Osteocyte (in vitro differentiated cells): ENCODE data around the gene PLA2G2F. TPM values are rescaled to one million over a fixed set of nuclear protein-coding genes. Genes with fewer than 3 reads are reported as not detected.
"Not testable (repeated sequence)": the region's sequence is repeated elsewhere in the genome, so short reads cannot be mapped to it uniquely, and the experiment has no call there.

Experiments
- DNase-seq: peaks from one replicate; pipeline ENCODE4 v3.0.0; 2021; ENCODE audit warnings: mixed read lengths; ENCODE audit not compliant: unreplicated experiment; ENCODE audit errors: extremely low spot score
- H3K27ac Mint-ChIP-seq: one replicate; pipeline ENCODE4 v1.8.0; 2021; ENCODE audit warnings: mild to moderate bottlenecking, mixed read lengths; ENCODE audit not compliant: unreplicated experiment
- H3K27me3 Mint-ChIP-seq: one replicate; pipeline ENCODE4 v1.8.0; 2021; ENCODE audit warnings: mixed read lengths; ENCODE audit not compliant: unreplicated experiment
- H3K36me3 Mint-ChIP-seq: one replicate; pipeline ENCODE4 v1.8.0; 2021; ENCODE audit warnings: mixed read lengths; ENCODE audit not compliant: unreplicated experiment
- H3K4me1 Mint-ChIP-seq: one replicate; pipeline ENCODE4 v1.8.0; 2021; ENCODE audit warnings: mixed read lengths; ENCODE audit not compliant: unreplicated experiment
- H3K4me3 Mint-ChIP-seq: one replicate; pipeline ENCODE4 v1.8.0; 2021; ENCODE audit warnings: mild to moderate bottlenecking, moderate library complexity, mixed read lengths; ENCODE audit not compliant: unreplicated experiment
- H3K9me3 Mint-ChIP-seq: one replicate; pipeline ENCODE4 v1.8.0; 2021; ENCODE audit warnings: mixed read lengths; ENCODE audit not compliant: unreplicated experiment
- CTCF ChIP-seq: fragments of 200-600 bp; sonication (generic); IDR thresholded peaks from 2 replicates; pipeline ENCODE4 v1.5.0; 2021; ENCODE audit warnings: antibody characterized with exemption, mild to moderate bottlenecking, moderate library complexity
- total RNA-seq: library from RNA; stranded (reverse); gene quantifications from 2 replicates; pipeline ENCODE4 v1.2.1, GENCODE V29; 2021

The PLA2G2F gene
- total RNA-seq, 1 donor from 2014 or later = not detected

DNA sequence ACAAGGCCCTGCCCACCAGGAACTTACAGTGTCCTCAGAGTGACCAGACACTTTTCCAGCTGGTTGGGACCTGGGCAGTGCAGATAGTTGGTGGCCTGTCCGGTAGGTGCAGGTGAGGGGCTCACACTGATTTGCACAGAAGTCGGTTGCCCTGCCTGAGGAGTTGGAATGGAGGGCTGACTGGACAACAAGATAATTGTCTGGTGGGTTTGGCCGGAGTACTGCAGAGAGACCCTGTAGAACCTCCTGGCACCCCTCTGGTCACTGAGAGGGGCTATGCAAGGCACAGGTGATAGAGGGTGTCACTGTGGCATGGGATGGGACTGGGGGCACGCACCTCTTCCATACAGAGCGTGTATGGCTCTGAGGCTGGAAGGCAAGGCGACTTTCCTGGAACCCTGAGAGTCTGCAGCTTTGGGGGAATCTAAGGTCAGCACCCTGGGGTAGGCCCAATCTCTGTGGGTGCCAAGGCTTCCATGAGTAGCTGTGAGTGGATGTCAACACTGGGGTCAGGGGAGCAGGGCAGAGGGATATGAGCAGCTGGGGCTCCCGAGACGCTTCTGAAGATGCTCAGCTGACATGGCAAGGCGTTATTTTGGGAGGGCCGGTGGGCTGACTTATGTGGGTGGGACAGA, 12.2 kb upstream of the PLA2G2F start:
- Mint-ChIP-seq H3K27ac (no peak overlapping the region), H3K36me3 (no peaks in the 10 kb centered on the region), H3K4me1 (no peaks in the 10 kb centered on the region), H3K4me3 (no peak overlapping the region), H3K27me3 (peaks cover under 1% of the 10 kb centered on the region), H3K9me3 (peaks cover 6% of the 10 kb centered on the region)
- no peak for DNase-seq
- TF ChIP-seq CTCF = no peak

DNA sequence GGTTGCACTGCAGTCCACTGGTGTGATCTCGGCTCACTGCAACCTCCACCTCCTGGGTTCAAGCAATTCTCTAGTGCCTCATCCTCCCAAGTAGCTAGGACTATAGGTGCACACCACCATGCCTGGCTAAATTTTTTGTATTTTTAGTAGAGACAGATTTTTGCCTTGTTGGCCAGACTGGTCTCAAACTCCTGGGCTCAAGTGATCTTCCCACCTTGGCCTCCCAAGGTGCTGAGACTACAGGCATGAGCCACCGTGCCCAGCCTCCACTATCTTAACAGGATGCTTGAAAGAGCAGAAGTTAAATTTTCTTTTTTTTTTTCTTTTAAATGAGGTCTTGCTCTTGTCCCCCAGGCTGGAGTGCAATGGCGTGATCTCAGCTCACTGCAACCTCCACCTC, 8.6 kb upstream of the PLA2G2F start:
- H3K9me3 Mint-ChIP-seq, H3K27ac Mint-ChIP-seq, H3K4me1 Mint-ChIP-seq, H3K36me3 Mint-ChIP-seq, H3K4me3 Mint-ChIP-seq, H3K27me3 Mint-ChIP-seq, DNase-seq: not testable (repeated sequence)

- DNase-seq = no peak
- Mint-ChIP-seq H3K27me3 (peaks cover 7% of the 10 kb centered on the region), H3K4me3 (no peak overlapping the region), H3K27ac (no peak overlapping the region), H3K9me3 (peaks cover 2% of the 10 kb centered on the region), H3K36me3 (no peaks in the 10 kb centered on the region), H3K4me1 (no peaks in the 10 kb centered on the region)
- no peak for TF ChIP-seq CTCF
Measured at GRCh38 chr1:20134995-20135394, 4.1 kb upstream of the PLA2G2F start.

DNA sequence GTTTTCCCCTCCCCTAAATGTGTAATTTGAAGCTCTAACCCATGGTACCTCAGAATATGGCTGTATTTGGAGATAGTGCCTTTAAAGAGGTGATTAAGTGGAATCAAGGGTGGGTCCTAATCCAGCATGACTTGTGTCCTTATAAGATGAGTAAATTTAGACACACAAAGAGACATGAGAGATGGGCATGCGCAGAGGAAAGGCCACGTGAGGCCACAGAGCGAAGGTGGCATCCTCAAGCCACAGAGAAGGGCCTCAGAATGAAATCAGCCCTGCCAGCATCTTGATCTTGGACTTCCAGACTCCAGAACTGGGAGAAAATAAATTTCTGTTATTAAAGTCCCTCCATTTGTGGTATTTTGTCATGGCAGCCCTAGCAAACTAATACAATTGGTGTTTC, 2.9 kb upstream of the PLA2G2F start:
- Mint-ChIP-seq H3K4me1 (no peaks in the 10 kb centered on the region), H3K9me3 (no peaks in the 10 kb centered on the region), H3K27me3 (peaks cover 7% of the 10 kb centered on the region), H3K27ac (no peak overlapping the region), H3K36me3 (no peaks in the 10 kb centered on the region), H3K4me3 (no peak overlapping the region)
- DNase-seq = no peak
- TF ChIP-seq CTCF = no peak

GRCh38 chr1:20137055-20137454, 2.1 kb upstream of the PLA2G2F start:
- no peaks in the 10 kb centered on the region for H3K9me3 Mint-ChIP-seq
- peaks cover 5% of the 10 kb centered on the region for H3K27me3 Mint-ChIP-seq
- H3K4me1 Mint-ChIP-seq = no peaks in the 10 kb centered on the region
- no peak overlapping the region for H3K4me3 Mint-ChIP-seq
- no peaks in the 10 kb centered on the region for H3K36me3 Mint-ChIP-seq
- H3K27ac Mint-ChIP-seq = no peak overlapping the region
- DNase-seq = no peak
- TF ChIP-seq CTCF = no peak

- Mint-ChIP-seq H3K4me1 (no peaks in the 10 kb centered on the region), H3K4me3 (no peak overlapping the region), H3K9me3 (no peaks in the 10 kb centered on the region), H3K36me3 (no peaks in the 10 kb centered on the region), H3K27me3 (peaks cover 2% of the 10 kb centered on the region), H3K27ac (no peak overlapping the region)
- DNase-seq = no peak
- TF ChIP-seq CTCF = no peak
Measured at GRCh38 chr1:20137604-20138003, 1.5 kb upstream of the PLA2G2F start.
